Osteocyte (in vitro differentiated cells): Measurements from ENCODE around the gene MTUS2. TPM values are rescaled to one million over a fixed set of nuclear protein-coding genes. Genes with fewer than 3 reads are reported as not detected.
A peak's percentile ranks its signal among the peaks of the same experiment; 100 is the strongest.

Experiments used
- DNase-seq: peaks from one replicate; pipeline ENCODE4 v3.0.0; 2021; ENCODE audit warnings: mixed read lengths; ENCODE audit not compliant: unreplicated experiment; ENCODE audit errors: extremely low spot score
- H3K27ac Mint-ChIP-seq: one replicate; pipeline ENCODE4 v1.8.0; 2021; ENCODE audit warnings: mild to moderate bottlenecking, mixed read lengths; ENCODE audit not compliant: unreplicated experiment
- H3K27me3 Mint-ChIP-seq: one replicate; pipeline ENCODE4 v1.8.0; 2021; ENCODE audit warnings: mixed read lengths; ENCODE audit not compliant: unreplicated experiment
- H3K36me3 Mint-ChIP-seq: one replicate; pipeline ENCODE4 v1.8.0; 2021; ENCODE audit warnings: mixed read lengths; ENCODE audit not compliant: unreplicated experiment
- H3K4me1 Mint-ChIP-seq: one replicate; pipeline ENCODE4 v1.8.0; 2021; ENCODE audit warnings: mixed read lengths; ENCODE audit not compliant: unreplicated experiment
- H3K4me3 Mint-ChIP-seq: one replicate; pipeline ENCODE4 v1.8.0; 2021; ENCODE audit warnings: mild to moderate bottlenecking, moderate library complexity, mixed read lengths; ENCODE audit not compliant: unreplicated experiment
- H3K9me3 Mint-ChIP-seq: one replicate; pipeline ENCODE4 v1.8.0; 2021; ENCODE audit warnings: mixed read lengths; ENCODE audit not compliant: unreplicated experiment
- CTCF ChIP-seq: fragments of 200-600 bp; sonication (generic); IDR thresholded peaks from 2 replicates; pipeline ENCODE4 v1.5.0; 2021; ENCODE audit warnings: antibody characterized with exemption, mild to moderate bottlenecking, moderate library complexity
- total RNA-seq: library from RNA; stranded (reverse); gene quantifications from 2 replicates; pipeline ENCODE4 v1.2.1, GENCODE V29; 2021

MTUS2 gene
- total RNA-seq, 1 donor from 2014 or later, result 0.05 TPM

GRCh38 chr13:29423050-29423449 is 602.9 kb downstream of the MTUS2 start:
- Mint-ChIP-seq H3K27ac (no peak overlapping the region), H3K27me3 (peaks cover 79% of the 10 kb centered on the region), H3K9me3 (no peaks in the 10 kb centered on the region), H3K4me1 (peaks cover 4% of the 10 kb centered on the region), H3K4me3 (no peak overlapping the region), H3K36me3 (no peaks in the 10 kb centered on the region)
- no peak for DNase-seq
- no peak for TF ChIP-seq CTCF

GRCh38 chr13:29427937-29428309 is 607.8 kb downstream of the MTUS2 start:
- Mint-ChIP-seq H3K4me1 (peaks cover 13% of the 10 kb centered on the region), H3K9me3 (no peaks in the 10 kb centered on the region), H3K27ac (no peak overlapping the region), H3K27me3 (peaks cover 76% of the 10 kb centered on the region), H3K4me3 (no peak overlapping the region), H3K36me3 (no peaks in the 10 kb centered on the region)
- DNase-seq, result no peak
- no peak for TF ChIP-seq CTCF

GRCh38 chr13:29428310-29429181 is 608.4 kb downstream of the MTUS2 start:
- TF ChIP-seq CTCF, result no peak
- peaks cover 74% of the 10 kb centered on the region for H3K27me3 Mint-ChIP-seq
- H3K36me3 Mint-ChIP-seq, result no peaks in the 10 kb centered on the region
- no peak for DNase-seq
- peak overlapping the region; percentile 78 for H3K4me3 Mint-ChIP-seq
- no peak overlapping the region for H3K27ac Mint-ChIP-seq
- no peaks in the 10 kb centered on the region for H3K9me3 Mint-ChIP-seq
- H3K4me1 Mint-ChIP-seq, result peaks cover 13% of the 10 kb centered on the region

GRCh38 chr13:29429286-29429900 is 609.3 kb downstream of the MTUS2 start:
- H3K4me1 Mint-ChIP-seq, result peaks cover 13% of the 10 kb centered on the region
- peaks cover 73% of the 10 kb centered on the region for H3K27me3 Mint-ChIP-seq
- no peak for TF ChIP-seq CTCF
- DNase-seq, result no peak
- no peaks in the 10 kb centered on the region for H3K9me3 Mint-ChIP-seq
- H3K4me3 Mint-ChIP-seq, result no peak overlapping the region
- no peak overlapping the region for H3K27ac Mint-ChIP-seq
- H3K36me3 Mint-ChIP-seq, result no peaks in the 10 kb centered on the region

GRCh38 chr13:29434217-29434945 is 614.2 kb downstream of the MTUS2 start:
- Mint-ChIP-seq H3K27me3 (peaks cover 32% of the 10 kb centered on the region), H3K27ac (no peak overlapping the region), H3K9me3 (no peaks in the 10 kb centered on the region), H3K4me3 (no peak overlapping the region), H3K4me1 (peaks cover 15% of the 10 kb centered on the region), H3K36me3 (no peaks in the 10 kb centered on the region)
- DNase-seq, result no peak
- no peak for TF ChIP-seq CTCF
